GM21515 (cell line): ENCODE results near the gene VCX3B.
"Not testable (repeated sequence)": the region's sequence is repeated elsewhere in the genome, so short reads cannot be mapped to it uniquely, and the experiment has no call there.

Source experiments
- ATAC-seq: cut with Tn5 transposase; IDR thresholded peaks from one replicate; pipeline ENCODE4 v1.9.1; 2021; ENCODE audit not compliant: unreplicated experiment

The VCX3B gene

DNA sequence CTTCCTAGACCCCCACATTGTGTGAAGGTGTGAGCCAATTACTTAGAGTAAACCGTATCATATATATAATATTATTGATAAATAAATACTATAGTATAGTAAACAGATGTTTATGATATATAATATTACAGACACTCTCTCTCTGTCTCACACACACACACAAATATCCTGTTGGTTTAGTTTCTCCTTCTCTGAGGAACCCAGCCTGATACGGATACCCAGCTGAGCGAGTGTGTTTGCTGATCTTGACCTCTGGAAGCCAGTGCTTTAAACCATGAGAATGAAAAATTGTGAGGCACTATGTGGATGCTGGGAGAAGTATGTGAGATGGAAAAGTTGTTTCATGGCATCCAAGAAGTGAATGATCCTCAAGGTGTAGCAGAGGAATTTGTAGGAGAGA, at the start of gene VCX3B:
Gene VCX3B, plus strand, starts transcription at position 301 of the 400 bp plus-strand sequence. CDS start 621 bp downstream, outside the sequence.
- not testable (repeated sequence) for ATAC-seq

DNA sequence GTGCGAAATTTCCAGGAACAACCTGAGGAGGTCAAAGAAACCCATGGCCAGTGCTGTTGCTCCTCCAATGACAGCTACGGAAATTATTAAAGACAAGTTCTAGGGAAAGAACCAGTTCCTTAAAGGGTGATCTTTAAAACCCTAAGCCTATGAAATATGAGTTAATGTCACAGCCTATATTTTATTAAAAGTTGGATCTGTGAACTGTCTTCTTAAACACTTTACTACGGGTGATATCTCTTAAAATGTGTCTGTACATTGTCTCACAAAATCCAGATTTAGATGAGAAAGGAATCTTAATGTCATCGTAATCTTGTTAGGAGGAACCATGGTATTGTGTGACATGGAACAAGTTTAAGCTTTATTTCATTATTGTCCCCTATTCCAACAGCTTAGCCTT, 46.3 kb upstream of the VCX3B start:
- ATAC-seq, result no peak

DNA sequence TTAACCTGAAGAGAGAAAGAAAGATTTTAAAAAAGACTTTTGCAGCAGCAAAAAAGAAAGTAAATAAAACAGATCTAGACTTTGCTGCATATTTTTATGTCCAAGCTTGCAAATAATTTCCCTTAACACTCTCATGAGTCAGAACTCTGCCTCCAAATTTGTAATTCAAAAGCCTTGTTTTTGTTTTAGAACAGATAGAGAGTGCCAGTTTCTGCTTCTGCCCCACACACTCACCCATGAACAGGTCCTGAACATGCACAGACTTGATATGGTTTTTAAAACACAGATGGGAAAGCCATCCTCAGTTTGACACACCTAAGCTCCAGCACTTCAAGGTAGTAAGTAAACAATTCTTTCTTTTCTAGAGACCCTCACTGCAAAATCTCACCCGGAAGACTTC, 39.7 kb upstream of the VCX3B start:
- ATAC-seq, result no peak

DNA sequence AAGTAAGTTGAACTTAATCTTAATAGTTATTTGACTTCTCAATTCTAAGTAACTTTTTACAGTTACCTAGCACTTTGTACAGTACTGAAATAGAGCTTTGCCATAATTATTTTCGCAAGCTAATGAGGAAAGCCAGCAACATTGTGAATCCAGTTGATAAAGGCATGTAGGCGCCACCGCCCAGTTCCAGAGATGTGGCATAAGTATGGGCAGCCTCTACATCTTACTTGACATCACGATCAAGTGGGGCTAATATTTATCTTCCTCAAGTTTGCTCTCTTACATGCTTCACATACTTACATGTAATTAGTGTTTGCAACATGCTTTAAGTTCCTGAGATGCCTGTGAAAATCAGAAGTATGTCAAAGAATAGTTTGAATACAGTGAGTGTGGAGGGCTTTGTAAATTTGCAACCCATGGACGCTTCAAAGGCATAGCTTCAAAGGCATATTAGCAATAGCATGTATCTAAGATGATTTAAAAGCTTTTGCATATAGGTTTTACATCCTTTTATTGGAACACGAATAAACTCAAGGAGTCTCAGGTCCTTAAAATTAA, 34.9 kb upstream of the VCX3B start:
- no peak for ATAC-seq

DNA sequence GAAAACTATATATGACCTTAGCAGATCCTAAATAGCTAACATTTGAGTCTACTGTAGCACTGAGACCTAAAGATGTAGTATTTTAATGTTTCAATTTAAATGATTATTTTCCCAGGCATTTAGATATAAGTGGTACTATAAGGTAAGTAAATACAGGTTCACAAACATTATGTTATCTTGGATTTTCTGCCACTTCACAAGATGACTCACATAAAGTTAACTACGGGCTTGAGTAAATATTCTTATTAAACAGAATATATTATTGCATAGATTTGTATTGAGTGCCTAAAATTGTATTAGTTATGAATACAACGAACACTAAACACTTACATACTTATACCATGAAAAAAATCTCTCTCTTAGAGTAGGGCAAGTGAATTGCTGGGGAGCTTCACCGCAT, 34.2 kb upstream of the VCX3B start:
- no peak for ATAC-seq

DNA sequence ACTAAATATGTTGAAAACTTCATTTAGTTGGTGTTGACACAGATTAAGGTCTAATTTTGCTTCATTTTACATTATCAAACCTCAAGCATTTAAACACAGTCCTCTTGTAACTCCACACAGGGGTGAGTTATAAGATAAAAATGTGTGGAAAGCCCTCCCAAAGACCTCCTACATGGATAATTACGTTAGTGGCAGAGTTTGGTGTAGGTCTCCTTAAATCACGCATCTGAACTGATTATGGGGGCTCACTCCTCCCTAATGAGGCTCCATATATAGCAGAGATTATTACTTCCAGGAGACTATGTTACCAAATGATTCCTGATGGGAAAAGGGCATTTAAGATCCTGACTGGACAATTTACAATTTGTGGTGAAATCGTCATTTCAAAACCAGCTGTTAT, 32.2 kb upstream of the VCX3B start:
- no peak for ATAC-seq

DNA sequence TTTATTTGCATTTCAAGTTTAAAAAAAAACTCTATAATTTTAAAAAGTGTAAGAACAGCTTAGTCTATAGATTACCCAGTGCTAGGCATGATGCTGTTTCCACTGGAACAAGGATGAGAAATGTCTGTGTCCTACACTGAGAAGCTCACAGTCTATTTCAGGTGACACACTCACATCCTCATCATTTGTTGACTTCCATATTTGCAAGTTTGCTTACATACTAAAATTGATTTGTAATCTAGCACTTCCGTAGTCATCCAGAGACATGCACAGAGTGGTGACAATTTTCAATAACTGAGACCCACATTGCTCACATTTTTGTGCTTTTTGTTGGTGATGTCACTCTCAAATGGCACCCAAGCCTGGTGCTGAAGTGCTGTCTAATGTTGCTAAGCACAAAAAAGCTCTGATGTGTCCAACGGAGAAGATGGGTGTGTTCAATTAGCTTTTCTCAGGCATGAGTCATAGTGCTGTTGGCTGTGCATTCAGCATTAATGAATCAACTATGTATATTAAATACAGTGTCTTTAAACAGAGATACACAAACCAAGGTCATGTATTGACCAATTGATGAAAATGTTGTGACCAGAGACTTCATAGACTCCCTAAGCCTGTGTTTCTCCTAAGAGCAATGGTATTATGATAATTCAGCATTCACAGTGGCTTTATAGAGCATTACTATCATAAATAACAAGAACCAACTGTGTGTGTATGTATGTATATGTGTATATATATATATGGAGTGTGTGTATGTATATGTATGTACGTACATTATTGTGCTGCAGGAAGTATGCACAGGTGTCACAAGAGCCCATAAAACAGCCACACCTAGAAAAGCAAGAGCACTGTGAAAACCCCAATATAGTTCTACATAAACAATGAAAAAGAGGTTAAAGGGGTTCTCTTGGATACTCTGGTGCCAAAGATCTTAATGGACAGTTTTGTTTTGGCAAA, 31.2 kb upstream of the VCX3B start:
- no peak for ATAC-seq

DNA sequence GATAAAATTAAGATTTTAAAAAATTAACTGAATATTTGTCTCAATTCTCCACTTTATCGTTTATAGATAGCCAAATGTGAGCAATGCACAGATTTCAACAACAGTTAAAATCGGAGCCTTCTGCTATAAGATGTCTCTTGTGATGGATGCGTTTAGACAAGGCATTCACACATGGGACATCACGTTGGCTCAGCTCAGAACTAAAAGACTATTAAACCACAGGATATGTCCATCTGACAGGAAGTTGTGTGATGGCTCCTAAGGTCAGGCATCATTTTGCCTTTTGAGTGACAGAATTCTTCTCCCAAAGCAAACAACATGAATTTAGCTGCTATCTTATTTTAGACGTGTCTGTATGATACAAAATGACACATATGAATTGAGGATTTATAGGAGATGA, 17.3 kb upstream of the VCX3B start:
- ATAC-seq, result no peak

DNA sequence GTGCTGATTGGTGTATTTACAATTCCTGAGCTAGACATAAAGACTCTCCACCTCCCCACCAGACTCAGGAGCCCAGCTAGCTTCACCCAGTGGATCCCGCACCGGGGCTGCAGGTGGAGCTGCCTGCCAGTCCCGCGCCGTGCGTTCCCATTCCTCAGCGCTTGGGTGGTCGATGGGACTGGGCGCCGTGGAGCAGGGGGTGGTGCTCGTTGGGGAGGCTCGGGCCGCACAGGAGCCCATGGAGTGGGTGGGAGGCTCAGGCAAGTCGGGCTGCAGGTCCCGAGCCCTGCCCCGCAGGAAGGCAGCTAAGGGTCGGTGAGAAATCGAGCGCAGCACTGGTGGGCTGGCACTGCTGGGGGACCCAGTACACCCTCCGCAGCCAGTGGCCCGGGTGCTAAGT, 12.3 kb upstream of the VCX3B start:
- ATAC-seq, result not testable (repeated sequence)

DNA sequence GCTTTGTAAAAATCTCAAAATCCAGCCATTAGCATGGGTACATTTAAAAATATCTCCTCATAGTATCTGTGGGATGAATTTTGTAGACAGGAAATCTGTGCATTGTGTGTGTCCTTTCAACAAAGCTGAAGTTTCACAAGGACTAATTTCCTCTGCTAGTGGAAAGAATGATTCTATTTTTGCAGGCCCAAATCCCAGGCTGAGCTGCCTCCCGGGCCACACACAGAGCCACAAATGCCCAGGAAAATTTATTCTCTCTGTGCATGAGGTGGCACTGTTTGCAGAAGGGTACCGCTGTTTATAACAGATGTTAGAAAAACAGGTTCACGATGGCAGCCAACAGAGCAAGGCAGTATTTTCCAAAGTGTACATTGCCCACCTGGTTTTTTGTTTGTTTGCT, 11.0 kb upstream of the VCX3B start:
- ATAC-seq, result no peak

DNA sequence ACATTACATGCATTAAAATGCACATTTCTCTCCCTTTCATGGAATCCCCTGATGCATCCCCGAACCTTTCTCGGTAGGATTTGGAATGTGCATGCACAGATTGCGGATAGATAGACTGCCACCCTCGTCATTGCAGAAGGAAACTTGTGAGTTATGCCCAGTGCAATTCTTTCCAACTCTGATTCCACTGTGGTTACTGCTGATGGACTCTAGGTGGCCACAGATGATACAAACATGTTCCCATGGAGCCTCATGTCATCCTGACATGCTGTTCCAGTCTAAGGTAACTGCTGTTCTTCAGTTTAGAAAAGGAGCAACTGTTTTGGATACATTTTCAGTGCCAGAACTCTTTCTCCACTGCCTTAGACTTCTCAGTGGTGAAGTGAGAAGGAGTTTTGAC, 9.1 kb upstream of the VCX3B start:
- no peak for ATAC-seq

DNA sequence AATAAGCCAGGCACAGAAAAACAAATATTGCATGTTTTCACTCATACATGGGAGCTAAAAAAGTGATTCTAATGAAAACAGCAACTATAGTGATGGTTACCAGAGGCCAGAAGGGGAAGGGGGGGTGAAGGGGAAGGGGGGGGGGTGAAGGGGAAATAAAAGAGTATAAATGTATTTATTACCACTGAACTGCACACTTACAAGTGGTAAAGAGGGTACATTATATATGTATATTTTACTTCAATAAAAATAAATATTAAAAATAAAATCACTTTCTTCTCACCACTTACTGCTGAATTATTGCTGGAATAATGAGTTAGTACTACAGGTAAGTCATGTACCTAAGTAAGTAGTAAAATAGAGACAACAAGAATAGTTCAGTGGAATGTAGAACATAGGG, 2.1 kb upstream of the VCX3B start:
- no peak for ATAC-seq

DNA sequence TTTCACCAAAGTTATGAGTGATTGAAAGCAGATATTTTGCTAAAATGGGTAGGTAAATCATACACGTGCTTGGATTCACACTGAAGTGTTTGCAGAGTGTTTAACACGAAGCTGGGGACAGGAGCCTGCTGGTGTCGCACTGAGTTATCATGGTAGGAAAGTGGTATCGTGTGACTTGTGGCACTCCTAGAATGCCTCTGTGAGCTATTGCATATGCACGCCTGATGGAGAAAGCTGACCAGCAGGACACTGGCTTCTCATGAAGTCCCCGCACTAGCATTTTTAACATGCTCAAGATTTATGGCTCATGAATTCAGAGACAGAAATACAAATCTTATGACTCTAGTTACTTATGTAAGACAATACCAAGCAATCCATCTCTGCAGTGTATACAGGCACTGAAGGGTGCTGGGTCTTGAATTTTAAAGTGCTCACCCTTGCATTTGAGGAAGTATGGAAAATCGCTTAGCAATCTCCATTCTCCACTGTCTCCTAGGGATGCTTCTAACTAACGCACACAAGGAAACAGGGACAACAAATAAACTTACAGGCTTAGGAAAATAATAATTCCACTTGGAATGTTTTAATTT, 19.8 kb downstream of the VCX3B start:
- ATAC-seq, result no peak

DNA sequence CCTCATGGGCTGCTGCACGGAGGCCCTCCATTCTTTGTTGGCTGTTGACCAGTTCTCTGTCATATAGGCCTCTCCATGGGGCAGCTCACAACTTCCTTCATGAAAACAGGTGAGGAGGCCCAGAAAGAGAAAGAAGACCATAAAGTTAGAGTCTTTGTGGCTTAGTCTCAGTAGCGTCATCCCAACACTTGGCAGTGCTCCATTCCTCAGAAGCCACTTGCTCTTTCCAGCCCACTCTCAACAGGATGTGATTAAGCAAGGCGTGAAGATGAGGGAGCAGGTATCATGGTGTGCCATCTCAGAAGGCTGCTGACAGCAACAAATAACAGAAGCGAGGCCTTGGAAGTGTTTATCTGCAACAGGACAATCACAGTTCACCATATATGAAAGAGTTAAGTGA, 30.4 kb downstream of the VCX3B start:
- not testable (repeated sequence) for ATAC-seq

DNA sequence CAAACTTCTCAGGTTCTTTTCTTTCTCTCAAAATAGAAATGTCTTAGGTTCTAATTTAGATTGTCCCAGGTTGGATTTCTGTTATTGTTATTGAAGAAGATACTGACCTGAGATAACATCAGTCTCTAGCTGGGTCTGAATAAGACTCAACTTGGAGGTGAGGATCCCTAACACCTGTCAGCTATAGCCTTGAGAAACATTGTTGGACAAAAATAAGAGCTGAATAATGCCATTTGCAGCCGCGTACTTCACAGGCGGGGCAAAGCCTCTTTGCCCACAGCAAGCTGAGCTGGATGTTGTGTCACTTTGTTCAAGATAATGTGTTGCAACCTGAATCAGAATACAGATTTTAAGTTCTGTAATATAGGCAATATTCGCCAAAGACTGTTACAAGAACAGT, 35.6 kb downstream of the VCX3B start:
- no peak for ATAC-seq

DNA sequence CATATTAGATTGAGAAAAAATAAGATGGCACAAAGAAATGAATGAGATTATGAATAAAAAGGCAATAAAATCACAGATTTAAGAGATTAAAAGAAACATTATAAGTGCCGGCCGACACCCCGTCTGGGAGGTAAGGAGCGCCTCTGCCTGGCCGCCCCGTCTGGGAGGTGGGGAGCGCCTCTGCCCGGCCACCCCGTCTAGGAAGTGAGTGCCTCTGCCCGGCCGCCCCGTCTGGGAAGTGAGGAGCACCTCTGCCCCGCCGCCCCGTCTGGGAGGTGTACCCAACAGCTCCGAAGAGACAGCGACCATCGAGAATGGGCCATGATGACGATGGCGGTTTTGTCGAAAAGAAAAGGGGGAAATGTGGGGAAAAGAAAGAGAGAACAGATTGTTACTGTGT, 37.5 kb downstream of the VCX3B start:
- not testable (repeated sequence) for ATAC-seq

DNA sequence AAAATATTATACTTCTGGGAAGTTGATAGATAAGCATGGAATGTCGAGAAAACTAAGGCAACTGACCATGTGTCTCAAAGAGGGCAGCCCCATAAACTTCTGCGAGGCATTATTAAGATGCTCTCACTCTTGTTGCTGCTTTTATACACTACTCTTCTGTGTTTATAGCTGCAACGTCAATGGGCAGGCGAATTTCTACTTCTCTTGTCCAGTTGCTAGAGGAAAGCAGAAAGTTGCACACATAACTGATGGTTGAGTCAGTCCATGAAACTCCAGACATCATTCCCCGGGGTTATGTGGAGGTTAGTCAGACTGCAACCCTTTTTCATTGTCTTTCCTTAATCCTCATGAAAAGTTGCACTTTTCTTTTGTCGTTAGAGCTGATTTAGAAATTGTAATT, 39.8 kb downstream of the VCX3B start:
- no peak for ATAC-seq
